Choroid plexus epithelial cell (primary cell): ENCODE measurements around the gene BSN.
"Not testable (repeated sequence)": the region's sequence is repeated elsewhere in the genome, so short reads cannot be mapped to it uniquely, and the experiment has no call there.

ENCODE experiments used
- DNase-seq: peaks from one replicate; pipeline ENCODE4 v3.0.0-alpha.2; 2010; ENCODE audit warnings: low read depth
- H3K4me3 ChIP-seq: 2 replicates; pipeline ENCODE4 v1.5.1; 2011; ENCODE audit warnings: low read depth, mild to moderate bottlenecking, control low read depth, low read length, moderate library complexity
- TF ChIP-seq, protein P1 (sequence below): conservative IDR thresholded peaks from 2 replicates; pipeline ENCODE4 v1.5.1; 2011; ENCODE audit warnings: low read depth, mild to moderate bottlenecking, control low read depth, inconsistent platforms, low read length, moderate library complexity

The BSN gene

DNA sequence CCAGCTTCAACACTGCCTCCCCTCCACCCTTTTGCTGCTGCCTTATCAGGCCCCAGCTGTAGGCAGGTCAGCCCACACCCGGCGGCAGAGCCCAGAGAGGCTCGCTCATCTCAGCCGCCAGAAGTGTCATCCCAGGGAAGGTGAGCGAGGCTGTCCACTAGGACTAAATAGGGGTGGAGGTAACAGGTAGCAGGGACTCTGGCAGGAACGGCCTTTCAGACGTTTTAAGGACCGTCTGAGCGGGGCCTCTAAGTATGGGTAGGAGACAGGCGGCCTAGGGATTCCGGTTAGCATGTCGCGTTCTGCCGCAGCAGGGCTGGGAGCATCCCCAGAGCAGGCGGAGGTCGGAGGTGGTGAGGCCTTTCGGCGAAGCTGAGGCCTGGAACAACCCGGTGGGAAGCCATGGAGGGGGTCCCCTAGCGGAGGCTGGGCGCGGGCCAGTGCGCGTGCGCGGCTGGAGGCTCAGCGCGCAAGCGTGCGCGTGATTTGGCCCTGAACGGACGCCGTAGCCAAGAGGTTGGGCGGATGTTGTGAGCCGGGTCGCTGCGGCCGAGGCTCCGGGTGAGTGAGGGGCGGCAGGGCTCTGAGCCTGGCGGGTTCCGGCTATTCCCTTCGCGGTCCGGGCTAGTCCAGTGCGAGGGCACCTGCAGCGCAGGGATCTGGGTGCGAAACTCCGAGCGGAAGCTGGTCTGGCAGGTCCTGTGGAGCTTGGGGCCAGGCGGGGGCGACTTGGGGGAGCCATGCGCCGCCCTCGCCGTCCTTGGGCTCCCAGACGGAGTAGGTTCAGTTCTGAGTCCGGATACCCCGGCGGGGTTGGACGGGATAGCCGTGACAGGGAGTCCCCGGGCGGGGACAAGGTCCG is 135.0 kb downstream of the BSN start, which contains the start of the genes MST1 and RNF123:
TSS of gene MST1 (minus strand) at position 429 of the 862 bp plus-strand sequence. CDS start 783 bp downstream, outside the sequence.
TSS of gene RNF123 (plus strand) at position 512 of the 862 bp plus-strand sequence. CDS start 1,609 bp downstream, outside the sequence.
- TF ChIP-seq, protein P1, sequence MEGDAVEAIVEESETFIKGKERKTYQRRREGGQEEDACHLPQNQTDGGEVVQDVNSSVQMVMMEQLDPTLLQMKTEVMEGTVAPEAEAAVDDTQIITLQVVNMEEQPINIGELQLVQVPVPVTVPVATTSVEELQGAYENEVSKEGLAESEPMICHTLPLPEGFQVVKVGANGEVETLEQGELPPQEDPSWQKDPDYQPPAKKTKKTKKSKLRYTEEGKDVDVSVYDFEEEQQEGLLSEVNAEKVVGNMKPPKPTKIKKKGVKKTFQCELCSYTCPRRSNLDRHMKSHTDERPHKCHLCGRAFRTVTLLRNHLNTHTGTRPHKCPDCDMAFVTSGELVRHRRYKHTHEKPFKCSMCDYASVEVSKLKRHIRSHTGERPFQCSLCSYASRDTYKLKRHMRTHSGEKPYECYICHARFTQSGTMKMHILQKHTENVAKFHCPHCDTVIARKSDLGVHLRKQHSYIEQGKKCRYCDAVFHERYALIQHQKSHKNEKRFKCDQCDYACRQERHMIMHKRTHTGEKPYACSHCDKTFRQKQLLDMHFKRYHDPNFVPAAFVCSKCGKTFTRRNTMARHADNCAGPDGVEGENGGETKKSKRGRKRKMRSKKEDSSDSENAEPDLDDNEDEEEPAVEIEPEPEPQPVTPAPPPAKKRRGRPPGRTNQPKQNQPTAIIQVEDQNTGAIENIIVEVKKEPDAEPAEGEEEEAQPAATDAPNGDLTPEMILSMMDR, result peak; percentile 51
- peak within 1 kb of the TSS; percentile 96 for H3K4me3 ChIP-seq
- DNase-seq, result peak; percentile 91

DNA sequence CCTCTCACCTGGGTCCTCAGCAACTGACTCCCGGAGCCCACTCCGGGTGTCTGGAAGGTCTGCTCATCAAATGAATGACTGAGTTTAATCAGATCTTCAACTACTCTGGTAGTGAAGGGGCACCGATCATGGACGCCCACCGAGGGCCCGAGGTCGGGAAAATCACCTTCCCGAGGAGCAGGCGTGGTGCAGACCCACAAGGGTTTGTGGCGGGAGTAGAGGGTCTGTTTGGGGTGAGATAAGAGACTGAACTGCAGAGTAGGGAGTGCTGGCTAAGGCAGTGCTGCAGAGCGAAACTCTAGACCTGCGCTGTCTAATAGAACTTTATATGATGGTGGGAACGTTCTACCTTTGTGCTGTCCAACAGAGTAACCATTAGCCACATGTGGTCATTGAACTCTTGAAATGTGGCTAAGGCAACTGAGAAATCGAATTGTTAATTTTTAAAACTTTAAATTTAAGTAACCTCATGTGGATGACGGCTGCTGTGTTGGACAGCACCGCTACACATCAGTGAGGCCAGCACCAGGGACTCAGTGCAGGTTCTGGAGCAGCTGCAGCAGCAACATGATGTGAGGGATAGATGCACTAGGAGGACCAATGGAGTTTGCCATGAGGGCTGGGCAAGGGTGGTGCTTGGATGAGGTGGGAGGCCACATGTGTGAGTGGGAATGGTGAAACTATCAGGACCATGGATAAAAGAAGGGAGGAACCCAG is 135.8 kb downstream of the BSN start:
- H3K4me3 ChIP-seq, result peak overlapping the region; percentile 96
- DNase-seq, result not testable (repeated sequence)

DNA sequence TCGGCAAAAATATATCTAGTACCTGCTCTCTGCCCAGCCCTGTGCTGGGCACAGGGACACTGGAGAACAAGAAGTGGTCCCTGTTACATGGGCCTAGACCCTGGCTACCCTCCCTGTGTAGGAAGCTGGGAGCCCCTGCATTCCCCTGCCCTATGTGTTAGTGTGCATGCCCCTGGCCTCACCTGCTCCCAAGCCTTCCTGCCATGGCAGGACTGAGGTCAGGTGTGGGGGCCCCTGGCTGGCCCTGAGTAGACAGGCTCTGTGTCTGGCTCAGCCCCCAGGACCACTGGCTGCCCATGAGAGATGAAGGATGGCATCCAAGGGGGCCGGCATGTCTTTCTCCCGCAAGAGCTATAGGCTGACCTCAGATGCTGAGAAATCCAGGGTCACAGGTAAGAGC is 136.6 kb downstream of the BSN start:
- not testable (repeated sequence) for H3K4me3 ChIP-seq, DNase-seq

DNA sequence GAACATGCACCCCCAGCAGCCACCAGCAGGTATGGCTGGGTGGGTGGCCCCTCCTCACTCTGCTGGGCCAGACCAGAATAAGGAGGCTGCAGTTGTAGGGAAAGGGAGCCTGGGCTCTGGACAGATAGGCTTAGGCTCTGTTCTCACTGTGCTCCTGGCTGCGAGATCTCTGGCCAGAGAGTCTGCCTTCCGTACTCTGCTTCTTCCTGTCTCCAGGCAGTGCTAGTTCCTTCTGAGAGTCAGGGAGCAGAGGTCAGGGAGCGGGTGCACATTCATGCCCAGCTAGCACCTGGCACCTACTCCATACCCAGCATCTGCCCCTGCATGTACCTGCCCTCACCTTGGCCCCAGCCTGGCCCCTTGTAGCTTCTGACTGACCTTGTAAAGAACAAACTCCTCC is 137.2 kb downstream of the BSN start:
- not testable (repeated sequence) for H3K4me3 ChIP-seq

DNA sequence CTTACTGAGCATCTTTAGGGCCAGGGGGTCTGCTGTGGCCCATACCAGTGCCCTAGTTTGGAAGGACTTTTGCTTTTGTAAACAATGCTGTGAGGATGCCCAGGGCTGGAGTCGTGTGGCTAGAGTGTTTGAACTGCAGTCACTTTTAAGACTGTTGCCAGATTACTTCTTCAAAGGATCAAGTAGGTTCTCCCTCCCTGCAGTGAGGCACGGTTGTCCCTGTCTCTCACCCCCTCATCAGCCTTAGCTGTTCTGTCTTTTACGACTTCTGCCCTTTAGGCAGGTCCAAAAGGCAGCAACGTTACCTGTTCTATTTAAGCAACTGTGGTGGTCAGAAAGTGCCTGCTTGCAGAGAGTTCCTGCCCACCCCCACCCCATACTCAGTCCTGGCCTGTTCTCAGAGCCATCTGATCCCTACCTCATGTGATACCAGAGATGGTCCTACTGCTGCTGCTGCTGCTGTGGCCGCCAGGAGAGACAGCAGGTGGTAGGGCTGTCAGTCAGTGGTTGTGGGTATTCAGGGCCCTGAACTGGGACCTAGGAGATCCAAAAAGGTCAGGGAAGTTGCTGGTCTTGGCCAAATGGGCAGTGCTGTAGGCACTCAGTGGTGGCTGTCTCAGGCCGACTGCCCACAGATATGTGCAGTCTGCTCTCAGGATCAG is 140.3 kb downstream of the BSN start:
- not testable (repeated sequence) for DNase-seq, H3K4me3 ChIP-seq

More for the DNA sequence above, 137.2 kb downstream of the BSN start:
- not testable (repeated sequence) for DNase-seq

DNA sequence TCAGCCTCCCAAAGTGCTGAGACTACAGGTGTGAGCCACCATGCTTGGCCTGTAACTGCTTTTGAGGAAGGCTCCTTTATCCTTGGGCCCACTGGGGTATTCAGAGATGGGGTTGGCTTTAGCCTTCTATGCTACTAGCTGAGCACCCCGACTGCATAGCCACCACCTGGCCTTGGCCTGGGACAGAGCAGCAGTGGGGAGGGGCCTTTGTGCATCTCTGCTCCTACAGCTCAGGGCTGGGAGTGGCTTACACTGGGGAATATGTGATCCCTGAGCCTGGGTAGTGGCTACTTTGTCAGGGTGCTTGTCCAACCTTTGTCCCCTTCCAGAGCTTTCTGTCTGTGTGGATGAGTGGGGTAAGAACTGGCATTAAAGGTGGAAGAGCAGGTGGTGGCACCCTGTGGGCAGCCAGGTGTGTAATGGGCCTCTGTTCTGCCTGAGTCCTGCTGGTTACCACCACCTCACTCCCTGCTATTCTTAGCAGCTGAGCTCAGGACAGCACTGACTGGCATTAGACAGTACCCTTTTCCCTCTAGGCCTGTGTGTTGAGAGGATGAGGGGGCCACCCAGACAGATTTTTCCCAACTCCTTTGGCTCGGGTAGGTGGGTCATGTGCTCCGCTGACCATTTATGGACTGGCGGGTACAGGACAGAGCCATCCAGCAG is 141.2 kb downstream of the BSN start:
- not testable (repeated sequence) for H3K4me3 ChIP-seq, DNase-seq

DNA sequence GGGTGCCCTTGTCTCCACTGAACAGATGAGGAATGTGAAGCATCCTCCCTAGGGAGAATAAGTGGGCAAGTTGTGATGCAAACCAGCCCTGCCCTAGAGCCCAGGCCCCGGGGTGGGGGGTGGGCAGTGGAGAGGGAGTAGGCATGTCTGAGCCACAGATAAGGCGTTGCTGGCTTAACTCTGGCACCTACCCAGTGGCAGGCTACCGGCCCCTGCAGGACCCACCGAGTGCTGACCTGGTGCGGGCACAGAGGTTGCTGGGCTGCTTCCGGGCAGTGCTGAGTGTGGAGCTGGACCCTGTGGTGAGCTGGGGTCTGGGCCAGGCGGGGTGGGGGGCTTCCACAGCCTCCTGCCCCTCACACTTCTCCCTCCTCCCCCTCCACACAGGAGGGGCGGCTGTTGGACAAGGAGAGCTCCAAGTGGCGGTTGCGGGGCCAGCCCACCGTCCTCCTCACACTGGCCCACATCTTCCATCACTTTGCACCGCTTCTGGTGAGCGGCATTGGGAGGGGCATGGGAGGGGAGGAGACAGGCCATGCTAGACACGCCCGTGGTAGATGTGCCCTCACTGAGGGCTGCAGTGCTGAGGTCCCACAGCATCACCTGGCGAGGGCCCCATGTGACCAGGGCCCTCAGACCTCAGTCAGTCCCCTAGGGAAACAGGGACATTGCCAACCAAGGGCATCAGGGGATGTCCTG is 145.2 kb downstream of the BSN start:
- DNase-seq, result no peak
- TF ChIP-seq, protein P1, result no peak
- H3K4me3 ChIP-seq, result no peak overlapping the region

DNA sequence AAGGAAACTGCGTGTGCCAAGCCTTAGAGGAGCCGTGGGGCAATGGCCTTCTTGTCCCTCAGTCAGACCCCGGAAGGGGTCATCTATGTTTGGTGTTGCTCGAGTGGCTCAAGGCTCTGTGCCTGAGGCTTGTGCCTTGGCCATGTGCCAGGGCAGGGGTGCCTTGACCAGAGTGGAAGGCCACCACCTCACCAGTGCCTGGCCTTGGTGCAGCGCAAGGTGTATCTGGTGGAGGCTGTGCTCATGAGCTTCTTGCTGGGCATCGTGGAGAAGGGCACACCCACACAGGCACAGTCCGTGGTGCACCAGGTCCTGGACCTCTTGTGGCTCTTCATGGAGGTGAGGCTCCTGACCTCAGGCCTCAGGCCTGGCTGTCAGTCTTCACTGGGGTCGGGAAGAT is 145.7 kb downstream of the BSN start:
- no peak overlapping the region for H3K4me3 ChIP-seq
- DNase-seq, result no peak
- TF ChIP-seq, protein P1, result no peak
